Left forelimb (tissue), 1 donor: ENCODE results near the gene TCIRG1.
"Not testable (repeated sequence)": the region's sequence is repeated elsewhere in the genome, so short reads cannot be mapped to it uniquely, and the experiment has no call there.

Source experiments
- DNase-seq: peaks from one replicate; pipeline ENCODE4 v3.0.0-alpha.2; 2018; ENCODE audit warnings: low spot score

Gene TCIRG1, protein sequence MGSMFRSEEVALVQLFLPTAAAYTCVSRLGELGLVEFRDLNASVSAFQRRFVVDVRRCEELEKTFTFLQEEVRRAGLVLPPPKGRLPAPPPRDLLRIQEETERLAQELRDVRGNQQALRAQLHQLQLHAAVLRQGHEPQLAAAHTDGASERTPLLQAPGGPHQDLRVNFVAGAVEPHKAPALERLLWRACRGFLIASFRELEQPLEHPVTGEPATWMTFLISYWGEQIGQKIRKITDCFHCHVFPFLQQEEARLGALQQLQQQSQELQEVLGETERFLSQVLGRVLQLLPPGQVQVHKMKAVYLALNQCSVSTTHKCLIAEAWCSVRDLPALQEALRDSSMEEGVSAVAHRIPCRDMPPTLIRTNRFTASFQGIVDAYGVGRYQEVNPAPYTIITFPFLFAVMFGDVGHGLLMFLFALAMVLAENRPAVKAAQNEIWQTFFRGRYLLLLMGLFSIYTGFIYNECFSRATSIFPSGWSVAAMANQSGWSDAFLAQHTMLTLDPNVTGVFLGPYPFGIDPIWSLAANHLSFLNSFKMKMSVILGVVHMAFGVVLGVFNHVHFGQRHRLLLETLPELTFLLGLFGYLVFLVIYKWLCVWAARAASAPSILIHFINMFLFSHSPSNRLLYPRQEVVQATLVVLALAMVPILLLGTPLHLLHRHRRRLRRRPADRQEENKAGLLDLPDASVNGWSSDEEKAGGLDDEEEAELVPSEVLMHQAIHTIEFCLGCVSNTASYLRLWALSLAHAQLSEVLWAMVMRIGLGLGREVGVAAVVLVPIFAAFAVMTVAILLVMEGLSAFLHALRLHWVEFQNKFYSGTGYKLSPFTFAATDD

GRCh38 chr11:68038718-68039525 lies at the start of gene TCIRG1:
Gene TCIRG1 (plus strand): TSS chr11:68039025. CDS start chr11:68041272, 2,247 bp downstream.
- peak; percentile 87 for DNase-seq

DNA sequence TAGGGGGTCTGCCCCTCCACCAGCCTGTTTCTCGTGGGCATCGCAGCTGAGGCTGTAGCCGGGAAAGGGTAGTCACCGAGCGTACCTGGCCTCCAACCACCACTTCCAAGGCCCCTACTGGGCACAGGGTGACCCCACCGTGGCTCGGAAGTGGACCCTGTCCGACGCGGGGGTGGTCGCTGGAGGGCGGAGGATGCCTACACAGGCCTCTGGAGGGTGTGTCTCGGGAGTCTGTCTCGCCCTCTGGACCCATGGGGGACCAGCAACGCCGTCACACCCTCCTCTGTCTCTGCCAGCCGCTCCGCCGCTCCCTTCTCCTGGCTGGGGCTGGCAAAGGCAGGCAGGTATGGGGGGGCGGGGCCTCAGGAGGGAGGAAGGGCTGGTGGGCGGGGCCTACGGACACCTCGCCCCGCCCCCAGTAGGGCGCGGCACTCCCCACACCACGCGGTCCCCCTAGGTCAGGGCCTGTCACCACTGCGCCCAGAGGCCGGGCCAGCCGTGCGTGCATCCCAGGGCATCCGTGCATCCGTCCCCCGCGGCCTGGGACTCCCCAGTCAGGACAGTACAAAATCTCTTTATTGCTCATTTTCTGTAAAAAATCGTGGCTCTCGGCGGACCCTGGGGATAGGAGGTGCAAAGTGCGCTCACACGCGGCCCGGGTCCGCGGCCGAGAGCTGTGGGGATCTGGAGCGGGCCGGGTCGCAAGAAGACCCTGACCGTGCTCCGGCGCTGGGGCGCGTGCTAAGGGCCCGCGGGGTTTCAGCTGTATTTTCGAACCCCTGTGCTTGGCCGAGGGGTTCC lies 48.1 kb upstream of the TCIRG1 start:
- not testable (repeated sequence) for DNase-seq

DNA sequence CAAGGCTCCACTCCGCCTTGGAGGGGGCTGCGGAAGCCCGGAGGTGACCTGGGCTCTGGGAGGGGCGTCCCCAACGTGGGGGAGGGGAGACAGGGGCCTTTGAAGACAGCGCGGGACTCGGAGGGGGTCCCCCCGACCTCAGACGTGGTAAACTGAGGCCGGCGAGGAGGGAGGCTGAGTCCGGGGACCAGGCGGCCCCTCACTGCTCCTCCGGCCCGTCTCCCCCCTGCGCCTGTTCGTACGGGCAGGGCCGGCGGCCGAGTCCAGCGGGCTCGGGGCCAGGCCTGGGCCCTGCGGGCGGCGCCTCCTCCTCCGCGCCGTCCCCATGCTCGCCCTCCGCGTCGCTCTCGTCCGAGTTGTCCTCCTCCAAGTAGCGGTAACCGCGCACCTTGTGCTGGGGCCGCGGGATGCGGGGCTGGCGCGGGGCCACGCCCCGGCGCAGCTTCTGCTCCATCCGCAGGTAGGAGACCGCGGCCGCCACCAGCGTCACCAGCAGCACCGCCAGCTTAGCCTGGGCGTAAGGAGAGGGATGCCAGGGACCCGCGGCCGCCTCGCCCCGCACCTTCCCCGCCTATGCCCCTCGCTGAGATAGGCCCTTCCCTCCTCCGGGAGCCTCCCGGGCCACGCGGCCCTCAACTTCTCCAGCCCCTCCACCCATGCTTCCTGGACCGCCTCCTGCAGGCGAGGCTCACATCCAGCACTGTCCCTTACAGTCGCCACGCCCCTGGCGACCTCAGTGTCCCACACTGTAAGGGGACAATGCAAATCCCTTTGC lies 47.3 kb upstream of the TCIRG1 start:
- DNase-seq: not testable (repeated sequence)

GRCh38 chr11:67993821-67994220 lies 45.0 kb upstream of the TCIRG1 start:
- peak; percentile 51 for DNase-seq

DNA sequence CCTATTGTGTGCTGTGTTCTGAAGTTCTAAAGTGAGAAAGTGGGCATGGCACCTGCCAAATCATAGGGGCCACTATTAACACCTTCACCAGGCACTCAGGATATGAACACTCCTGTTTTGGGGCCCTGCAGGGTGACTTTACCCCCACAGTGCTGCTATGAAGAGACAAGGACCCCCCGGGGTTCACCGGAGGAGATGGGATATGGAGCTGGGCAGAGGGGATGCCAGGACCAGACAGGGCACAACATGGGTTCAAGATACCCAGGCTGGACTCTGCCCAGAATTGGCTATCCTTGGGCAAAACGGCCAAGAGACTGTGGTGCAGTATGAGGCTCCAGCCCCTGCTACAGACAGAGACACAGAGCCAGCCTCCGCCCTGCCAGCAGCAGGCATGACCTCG lies 44.4 kb upstream of the TCIRG1 start:
- DNase-seq: not testable (repeated sequence)

- peak; percentile 37 for DNase-seq
Measured at GRCh38 chr11:67995129-67995528, 43.7 kb upstream of the TCIRG1 start.

DNA sequence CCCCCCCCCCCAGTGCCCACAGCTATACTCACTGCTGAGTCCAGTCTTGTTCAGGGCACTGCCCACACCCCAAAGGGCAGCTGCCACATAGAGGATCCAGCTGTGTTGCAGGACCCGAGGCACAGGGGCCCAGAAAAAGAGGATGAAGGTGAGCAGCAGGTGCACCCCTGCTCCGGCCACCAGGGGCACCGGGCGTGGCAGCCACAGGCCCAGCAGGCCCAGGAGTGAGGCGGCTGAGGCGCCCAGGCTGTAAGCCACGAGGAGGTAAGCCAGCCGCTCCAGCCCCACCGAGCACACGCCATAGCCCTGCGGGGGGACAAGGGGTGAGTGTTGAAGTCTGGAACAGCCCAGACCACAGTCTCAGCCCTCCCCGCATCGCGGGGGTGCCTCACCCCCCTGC lies 43.2 kb upstream of the TCIRG1 start:
- peak; percentile 30 for DNase-seq

GRCh38 chr11:67996051-67996450 lies 42.8 kb upstream of the TCIRG1 start:
- DNase-seq: peak; percentile 22

DNA sequence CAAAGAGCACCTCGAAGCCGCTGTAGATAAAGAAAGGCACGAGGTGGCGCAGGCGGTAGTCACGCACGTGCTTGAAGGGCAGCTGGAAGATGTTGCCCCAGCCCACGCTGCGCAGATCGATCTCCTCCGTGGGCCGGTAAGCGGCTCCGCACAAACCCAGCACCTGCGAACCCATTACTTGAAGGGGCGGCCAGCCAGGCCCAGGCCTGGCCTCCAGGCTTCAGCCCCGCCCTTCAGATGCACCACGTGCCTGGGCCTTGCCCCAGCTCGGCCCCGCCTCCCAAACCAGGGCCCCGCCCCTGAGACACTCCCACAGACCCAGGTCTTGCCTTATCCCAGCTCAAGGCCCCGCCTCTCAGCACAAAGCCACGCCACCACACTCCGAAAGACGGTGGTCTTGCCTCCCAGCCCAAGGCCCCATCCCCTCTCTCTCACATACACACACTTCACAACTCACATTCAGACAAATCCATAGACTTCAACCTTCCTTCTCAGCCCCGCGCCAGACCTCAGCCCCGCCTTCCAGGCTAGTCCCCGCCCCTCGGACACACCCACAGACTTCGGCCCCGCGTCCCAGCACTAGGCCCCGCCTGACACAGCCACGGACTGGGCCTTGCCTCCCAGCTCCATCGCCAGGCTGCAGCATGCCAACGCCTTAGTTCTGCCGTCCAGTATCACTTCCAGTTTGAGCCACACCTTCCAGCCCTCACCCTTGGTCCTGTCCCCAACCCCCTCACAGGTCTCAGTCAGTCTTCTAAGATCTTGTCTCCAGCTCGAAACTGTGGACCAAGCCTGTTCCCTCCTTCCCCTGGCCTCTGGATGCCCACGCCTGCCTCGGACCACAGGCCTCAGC lies 42.0 kb upstream of the TCIRG1 start:
- peak; percentile 76 for DNase-seq

DNA sequence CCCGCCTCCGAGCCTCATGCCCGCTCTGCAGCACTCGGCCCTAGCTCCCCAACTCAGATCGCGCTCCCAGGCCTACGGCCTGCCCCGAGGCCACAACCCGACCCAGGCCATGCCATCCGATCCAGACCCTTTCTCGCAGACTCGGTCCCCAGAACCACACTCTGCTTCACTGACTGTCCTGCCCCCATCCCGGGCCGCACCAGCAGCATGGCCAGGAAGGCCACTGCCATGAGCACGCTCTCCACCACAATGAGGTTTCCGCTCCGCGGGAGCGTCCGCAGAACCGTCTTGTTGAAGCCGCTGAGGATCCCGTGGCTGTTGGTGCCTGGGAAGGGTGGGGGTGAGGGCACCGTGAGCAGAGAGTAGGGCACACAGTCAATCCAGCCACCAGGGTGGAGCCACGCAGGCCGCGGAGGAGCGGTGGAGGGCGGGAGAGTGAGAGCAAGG lies 41.3 kb upstream of the TCIRG1 start:
- peak; percentile 42 for DNase-seq

- peak; percentile 40 for DNase-seq
Measured at GRCh38 chr11:67998150-67999045, 40.4 kb upstream of the TCIRG1 start.

DNA sequence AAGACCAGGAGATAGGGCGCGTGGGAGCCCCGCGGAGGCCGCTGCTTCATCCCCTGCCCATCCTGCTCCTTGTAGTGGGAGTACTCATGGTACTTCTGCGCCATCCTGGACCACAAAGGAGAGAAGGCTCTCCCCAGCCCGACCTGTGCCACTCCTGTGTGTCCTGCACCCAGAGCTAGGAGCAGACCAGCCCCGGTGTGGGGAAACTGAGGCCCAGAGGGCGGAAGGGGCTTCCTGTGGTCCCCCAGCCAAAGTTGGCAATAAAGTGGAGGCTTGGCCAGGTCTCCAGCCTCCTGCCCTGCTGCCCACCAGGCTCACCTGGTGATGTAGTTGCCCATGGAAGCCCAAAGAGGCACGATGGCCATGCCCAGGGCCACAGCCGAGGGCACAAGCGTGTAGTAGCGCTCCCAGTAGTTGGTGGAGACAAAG lies 39.6 kb upstream of the TCIRG1 start:
- DNase-seq: peak; percentile 58

DNA sequence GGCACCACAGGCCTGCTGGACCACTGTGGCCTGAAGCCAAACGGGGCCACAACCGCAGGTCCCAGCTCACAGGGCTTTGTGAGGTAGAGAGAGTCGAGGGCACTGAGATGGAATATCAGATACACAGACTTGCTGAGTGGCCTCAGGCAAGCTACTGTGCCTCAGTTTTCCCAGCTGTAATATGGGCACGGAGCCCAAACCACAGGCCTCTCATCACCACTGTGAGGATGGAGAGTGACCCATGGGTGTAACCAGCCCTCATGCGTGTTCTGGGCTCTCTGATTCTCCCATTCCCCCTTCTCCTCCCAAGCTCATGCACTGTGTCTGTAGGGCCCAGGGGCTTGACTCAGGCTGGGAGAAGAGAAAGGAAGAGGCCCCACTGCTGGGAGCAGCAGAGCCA lies 39.1 kb upstream of the TCIRG1 start:
- no peak for DNase-seq

- DNase-seq: no peak
Measured at GRCh38 chr11:68002575-68002937, 36.3 kb upstream of the TCIRG1 start.

DNA sequence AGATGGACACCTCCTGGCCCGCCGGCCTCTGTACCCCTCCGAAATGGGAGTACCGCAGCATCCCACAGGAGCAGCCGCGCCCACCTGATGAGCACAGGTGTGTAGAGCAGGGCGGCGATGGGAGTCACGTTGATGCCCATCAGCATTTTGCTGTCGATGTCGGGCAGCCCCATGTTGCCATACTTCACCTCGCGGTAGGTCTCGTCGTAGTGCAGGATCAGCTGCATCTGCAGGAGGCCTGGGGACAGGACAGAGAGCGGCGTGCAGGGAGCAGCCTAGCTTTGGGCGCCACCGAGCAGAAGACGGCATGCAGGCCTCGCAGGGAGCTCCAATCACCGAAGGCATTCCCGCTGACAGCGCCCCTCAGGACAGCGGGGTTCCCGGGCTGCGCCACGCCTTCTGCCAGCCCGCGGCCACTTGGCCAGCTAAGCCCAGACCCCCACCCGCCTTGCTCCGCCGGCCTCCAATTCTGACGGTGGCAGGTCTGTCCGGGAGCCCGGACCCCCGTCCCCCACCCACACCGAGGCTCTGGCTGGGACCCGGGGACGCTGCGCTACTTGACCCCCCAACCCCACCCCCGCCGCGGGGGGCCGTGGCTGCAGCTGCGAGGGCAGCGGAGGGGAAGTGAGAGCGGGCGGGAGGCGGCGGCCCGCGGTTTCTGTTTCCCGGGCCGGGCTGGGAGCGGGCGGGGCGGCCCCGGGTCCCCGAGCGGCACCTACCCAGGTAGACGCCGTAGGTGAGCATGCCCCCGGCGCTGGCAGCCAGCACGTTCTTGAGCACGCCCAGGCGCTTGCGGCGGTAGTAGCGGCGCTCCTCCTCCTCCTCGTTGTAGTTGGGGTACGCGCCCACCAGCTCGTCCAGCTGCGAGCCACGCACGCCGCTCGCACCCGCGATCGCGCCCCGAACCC lies 35.6 kb upstream of the TCIRG1 start:
- no peak for DNase-seq

DNA sequence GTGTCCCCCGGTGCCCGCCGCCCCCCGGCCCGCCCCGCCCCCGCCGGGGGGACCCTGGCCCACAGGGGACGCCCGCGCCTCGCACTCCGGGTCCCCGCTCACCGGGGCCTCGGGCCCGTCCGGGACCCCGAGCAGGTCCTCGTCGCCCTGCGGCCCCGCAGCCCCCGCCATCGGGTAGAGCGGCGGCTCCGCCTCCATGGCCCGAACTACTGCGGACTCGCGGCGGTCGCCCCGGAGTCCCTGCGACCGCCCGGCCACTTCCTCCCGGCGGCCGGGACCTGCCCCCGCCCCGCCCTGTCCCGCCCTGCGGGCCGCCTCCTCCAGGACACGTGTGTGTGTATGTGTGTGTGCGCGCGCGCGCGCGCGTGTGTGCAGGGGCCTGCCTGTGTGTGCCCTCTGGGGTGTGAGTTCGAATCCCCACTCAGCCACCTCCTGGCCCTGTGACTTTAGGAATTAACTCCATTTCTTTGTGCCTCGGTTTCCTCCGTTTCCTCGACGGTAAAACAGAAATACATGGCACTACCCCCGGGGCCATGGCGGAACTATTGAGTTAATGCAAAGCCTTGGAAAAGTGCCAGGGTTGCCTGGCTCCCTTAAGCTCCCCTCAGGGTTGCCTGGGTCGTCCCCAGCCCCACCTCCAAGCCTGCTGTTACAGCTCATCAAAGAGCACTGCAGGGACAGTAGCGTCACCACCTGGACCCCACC lies 34.8 kb upstream of the TCIRG1 start, which contains the start of gene UNC93B1:
Gene UNC93B1, minus strand, starts transcription at position 252 of the 705 bp plus-strand sequence. Its CDS starts 54 bp downstream, at position 198.
- DNase-seq: peak; percentile 86
